Gastroesophageal sphincter (tissue), 4 donors: ENCODE data around the gene RNASE4. TPM values are rescaled to one million over a fixed set of nuclear protein-coding genes. Genes with fewer than 3 reads are reported as not detected.

Experiments
- ATAC-seq: fragments of 150-250 bp; one replicate; pipeline ENCODE4 v1.9.1; 2016; ENCODE audit warnings: mild to moderate bottlenecking, moderate library complexity
- H3K27ac ChIP-seq, 4 donors: fragments of 200-600 bp; sonication (generic) in 3 of 4; 1 replicate in 3 of 4; 2 replicates in 1 of 4; pipeline ENCODE4 v1.5.1; 2016 to 2019
- H3K27me3 ChIP-seq: fragments of 200-600 bp; sonication (generic); one replicate; pipeline ENCODE4 v1.5.1; 2019
- H3K36me3 ChIP-seq, 2 donors: fragments of 200-600 bp; sonication (generic); one replicate each; pipeline ENCODE4 v1.5.1; 2019; ENCODE audit warnings: control low read depth in 1 of 2
- H3K4me1 ChIP-seq, 3 donors: fragments of 200-600 bp; sonication (generic); 1 replicate in 2 of 3; 2 replicates in 1 of 3; pipeline ENCODE4 v1.5.1; 2016 to 2019; ENCODE audit warnings: control low read depth in 2 of 3
- H3K4me3 ChIP-seq, 2 donors: fragments of 200-600 bp; sonication (generic); one replicate each; pipeline ENCODE4 v1.5.1; 2019; ENCODE audit warnings: mild to moderate bottlenecking in 1 of 2, moderate library complexity in 1 of 2
- H3K9me3 ChIP-seq, 3 donors: fragments of 200-600 bp; sonication (generic); one replicate each; pipeline ENCODE4 v1.5.1; 2017 to 2019; ENCODE audit warnings: control low read depth in 2 of 3
- EP300 ChIP-seq: sonication (generic); formaldehyde crosslinking; IDR thresholded peaks from one replicate; pipeline ENCODE4 v1.6.1; 2017; ENCODE audit warnings: antibody characterized with exemption, mild to moderate bottlenecking
- POLR2A ChIP-seq, 2 donors: fragments of 450-650 bp; IDR thresholded peaks; one replicate each; pipeline ENCODE4 v1.6.1; 2017; ENCODE audit warnings: antibody characterized with exemption in 2 of 2, mild to moderate bottlenecking in 2 of 2, moderate library complexity in 1 of 2
- POLR2AphosphoS5 ChIP-seq: sonication (generic); formaldehyde crosslinking; IDR thresholded peaks from one replicate; pipeline ENCODE4 v1.6.1; 2017; ENCODE audit warnings: antibody characterized with exemption
- WGBS, 2 donors: methylation state at CpG; one replicate each; pipeline ENCODE4 v1.1.5; 2018; ENCODE audit warnings: low coverage in 1 of 2; 5-methylcytosine and 5-hydroxymethylcytosine counted together
- total RNA-seq, 4 donors: library from RNA; depleted of rRNA; stranded (reverse); fragments of >200 nt; gene quantifications; one replicate each; pipeline ENCODE4 v1.1.0, GENCODE V29; 2016
- TF ChIP-seq, protein P1 (sequence below), 4 experiments: fragments of 200-600 bp in 2 of 4; fragments of 450-650 bp in 2 of 4; sonication (generic) in 1 of 4; IDR thresholded peaks; one replicate each; pipeline ENCODE4 v1.5.1; 2017 to 2019; ENCODE audit warnings: antibody characterized with exemption in 4 of 4, mild to moderate bottlenecking in 2 of 4, moderate library complexity in 2 of 4

The RNASE4 gene
- total RNA-seq, 4 donors from 2014 or later: 65.2 to 139 (median 106) TPM

- Histone ChIP-seq H3K27ac (no peak overlapping the region), H3K4me1 (no peaks in the 10 kb centered on the region), H3K36me3 (no peaks in the 10 kb centered on the region), H3K9me3 (no peaks in the 10 kb centered on the region), H3K4me3 (no peak overlapping the region), H3K27me3 (peaks cover 13% of the 10 kb centered on the region)
- no peak for ATAC-seq
- no peak for TF ChIP-seq POLR2AphosphoS5
- no peak for TF ChIP-seq POLR2A (IDR thresholded peaks at IDR 0.05)
- TF ChIP-seq, protein P1, sequence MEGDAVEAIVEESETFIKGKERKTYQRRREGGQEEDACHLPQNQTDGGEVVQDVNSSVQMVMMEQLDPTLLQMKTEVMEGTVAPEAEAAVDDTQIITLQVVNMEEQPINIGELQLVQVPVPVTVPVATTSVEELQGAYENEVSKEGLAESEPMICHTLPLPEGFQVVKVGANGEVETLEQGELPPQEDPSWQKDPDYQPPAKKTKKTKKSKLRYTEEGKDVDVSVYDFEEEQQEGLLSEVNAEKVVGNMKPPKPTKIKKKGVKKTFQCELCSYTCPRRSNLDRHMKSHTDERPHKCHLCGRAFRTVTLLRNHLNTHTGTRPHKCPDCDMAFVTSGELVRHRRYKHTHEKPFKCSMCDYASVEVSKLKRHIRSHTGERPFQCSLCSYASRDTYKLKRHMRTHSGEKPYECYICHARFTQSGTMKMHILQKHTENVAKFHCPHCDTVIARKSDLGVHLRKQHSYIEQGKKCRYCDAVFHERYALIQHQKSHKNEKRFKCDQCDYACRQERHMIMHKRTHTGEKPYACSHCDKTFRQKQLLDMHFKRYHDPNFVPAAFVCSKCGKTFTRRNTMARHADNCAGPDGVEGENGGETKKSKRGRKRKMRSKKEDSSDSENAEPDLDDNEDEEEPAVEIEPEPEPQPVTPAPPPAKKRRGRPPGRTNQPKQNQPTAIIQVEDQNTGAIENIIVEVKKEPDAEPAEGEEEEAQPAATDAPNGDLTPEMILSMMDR (IDR thresholded peaks at IDR 0.05): no peak
- no peak for TF ChIP-seq EP300
- 64% methylated on average over 1 to 2 of the region's 4 CpGs for WGBS, 2 donors
Observed at GRCh38 chr14:20671597-20672283, 12.6 kb upstream of the RNASE4 start.

DNA sequence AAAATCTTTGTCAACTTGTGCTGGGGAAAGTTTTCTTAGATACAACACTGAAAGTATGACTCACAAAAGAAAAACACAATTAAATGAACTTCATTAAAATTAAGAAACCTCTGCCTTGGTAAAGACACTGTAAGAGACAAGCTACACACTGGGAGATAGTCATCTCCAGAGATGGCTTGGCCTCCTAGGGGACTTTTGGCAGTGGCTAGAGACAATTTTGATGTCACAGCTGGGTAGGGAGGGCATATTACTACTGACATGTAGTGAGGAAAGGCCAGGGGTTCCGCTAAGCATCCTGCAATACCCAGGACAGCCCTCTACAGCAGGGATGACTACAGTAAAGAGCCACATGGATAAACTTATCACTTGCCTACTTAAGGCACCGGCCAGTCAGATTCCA is 8.7 kb upstream of the RNASE4 start:
- WGBS, 2 donors: 83% methylated on average over 2 of the region's 2 CpGs; no CpG with 5 or more reads in 1 of the 2 donors
- Histone ChIP-seq H3K9me3 (no peaks in the 10 kb centered on the region), H3K4me3 (no peak overlapping the region), H3K4me1 (peaks cover 3 to 6% (median 4%) of the 10 kb centered on the region in 3 donors), H3K27ac (no peak overlapping the region), H3K27me3 (no peaks in the 10 kb centered on the region), H3K36me3 (no peaks in the 10 kb centered on the region)
- ATAC-seq: no peak
- no peak for TF ChIP-seq EP300
- TF ChIP-seq POLR2AphosphoS5: no peak

GRCh38 chr14:20676072-20676471 is 8.3 kb upstream of the RNASE4 start:
- no peaks in the 10 kb centered on the region for H3K36me3 ChIP-seq
- ATAC-seq: no peak
- H3K27me3 ChIP-seq: no peaks in the 10 kb centered on the region
- H3K4me3 ChIP-seq: no peak overlapping the region
- peaks cover 7 to 10% (median 8%) of the 10 kb centered on the region in 3 donors for H3K4me1 ChIP-seq
- TF ChIP-seq EP300: no peak
- WGBS, 2 donors: 60 to 83% methylated on average over 2 of the region's 2 CpGs
- no peaks in the 10 kb centered on the region for H3K9me3 ChIP-seq
- no peak overlapping the region for H3K27ac ChIP-seq

DNA sequence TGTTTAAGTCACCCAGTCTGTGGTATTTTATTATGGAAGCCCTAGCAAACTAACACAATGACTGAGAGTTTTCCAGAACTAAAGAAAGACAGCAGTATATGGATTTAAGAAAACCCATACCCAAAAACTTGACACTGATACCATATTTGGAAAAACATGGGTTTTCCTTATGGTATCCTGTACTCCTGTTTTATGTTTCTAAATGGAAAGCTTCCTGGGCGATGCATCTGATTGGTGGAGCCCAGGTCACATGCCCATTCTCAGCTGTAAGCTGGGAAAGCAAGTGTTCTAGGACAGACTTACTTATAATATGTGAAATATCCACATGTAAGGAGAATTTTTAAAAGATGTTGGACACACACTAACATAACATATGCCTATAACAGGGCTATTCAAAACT is 4.5 kb upstream of the RNASE4 start:
- no peaks in the 10 kb centered on the region for H3K27me3 ChIP-seq
- no peak for ATAC-seq

GRCh38 chr14:20680363-20680762 is 4.0 kb upstream of the RNASE4 start:
- peaks cover 7 to 23% (median 8%) of the 10 kb centered on the region in 3 donors for H3K4me1 ChIP-seq
- H3K27ac ChIP-seq: peak overlapping the region in 3 of 4 donors; percentile 95 to 100 (median 99)
- no peaks in the 10 kb centered on the region for H3K9me3 ChIP-seq
- no peaks in the 10 kb centered on the region for H3K27me3 ChIP-seq
- WGBS, 2 donors: 43 to 61% methylated on average over 6 to 8 of the region's 8 CpGs
- no peaks in the 10 kb centered on the region for H3K36me3 ChIP-seq
- H3K4me3 ChIP-seq: no peak overlapping the region
- ATAC-seq: no peak
- TF ChIP-seq, protein P1 (IDR thresholded peaks at IDR 0.05): no peak
- TF ChIP-seq POLR2A (IDR thresholded peaks at IDR 0.05): no peak

More for the DNA sequence above, 4.5 kb upstream of the RNASE4 start:
- H3K27ac ChIP-seq: no peak overlapping the region
- no peaks in the 10 kb centered on the region for H3K36me3 ChIP-seq
- no peak overlapping the region for H3K4me3 ChIP-seq
- TF ChIP-seq, protein P1 (IDR thresholded peaks at IDR 0.05): no peak
- TF ChIP-seq EP300: no peak
- no peak for TF ChIP-seq POLR2AphosphoS5
- no peak for TF ChIP-seq POLR2A (IDR thresholded peaks at IDR 0.05)
- WGBS, 2 donors: 86 to 100% methylated on average over 1 of the region's 1 CpG
- no peaks in the 10 kb centered on the region for H3K9me3 ChIP-seq
- H3K4me1 ChIP-seq: peaks cover 7 to 20% (median 8%) of the 10 kb centered on the region in 3 donors

GRCh38 chr14:20680843-20681347 is 3.5 kb upstream of the RNASE4 start:
- peak overlapping the region; percentile 95 to 100 (median 100) for H3K27ac ChIP-seq
- ATAC-seq: no peak
- peaks cover 7 to 29% (median 8%) of the 10 kb centered on the region in 3 donors for H3K4me1 ChIP-seq
- H3K36me3 ChIP-seq: no peaks in the 10 kb centered on the region
- no peaks in the 10 kb centered on the region for H3K9me3 ChIP-seq
- TF ChIP-seq POLR2A (IDR thresholded peaks at IDR 0.05) (no peak), POLR2AphosphoS5 (no peak), EP300 (no peak)
- TF ChIP-seq, protein P1 (IDR thresholded peaks at IDR 0.05): no peak
- 7 to 12% methylated on average over 7 of the region's 7 CpGs for WGBS, 2 donors
- H3K27me3 ChIP-seq: no peaks in the 10 kb centered on the region
- H3K4me3 ChIP-seq: peak overlapping the region; percentile 64 to 76
